ENCODE results near the gene LIPJ.

Gene LIPJ

GRCh38 chr10:88586462-88586861 lies at the start of gene LIPJ:
Gene LIPJ (plus strand): TSS chr10:88586762. CDS start chr10:88590688, 3,926 bp downstream.
- no peak for DNase-seq (ENCODE audit: low spot score)

- no peak for DNase-seq (ENCODE audit: low spot score)
These were observed 49.2 kb upstream of the LIPJ start for GRCh38 chr10:88537322-88537721.

DNA sequence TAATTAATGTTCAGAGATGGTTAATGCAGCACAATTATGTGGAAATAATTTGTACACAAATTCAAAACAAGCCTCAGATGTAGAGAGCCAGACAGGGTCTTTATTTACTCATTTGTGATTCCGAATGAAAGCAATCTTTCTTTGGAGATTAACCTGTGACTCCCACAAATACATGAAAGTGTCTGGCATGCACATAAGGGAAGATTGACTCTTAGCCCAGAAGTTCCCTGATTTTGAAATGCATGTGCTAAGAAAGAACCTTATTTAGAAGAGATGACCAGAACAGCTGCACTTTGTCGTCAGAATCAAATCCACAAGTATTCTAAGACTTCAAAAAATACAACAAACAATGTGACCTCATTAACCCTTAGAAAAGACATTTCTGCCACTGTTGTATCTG lies 48.5 kb upstream of the LIPJ start:
- no peak for DNase-seq (ENCODE audit: low spot score)

GRCh38 chr10:88540351-88540750 lies 46.2 kb upstream of the LIPJ start:
- DNase-seq (ENCODE audit: low spot score), result no peak

DNA sequence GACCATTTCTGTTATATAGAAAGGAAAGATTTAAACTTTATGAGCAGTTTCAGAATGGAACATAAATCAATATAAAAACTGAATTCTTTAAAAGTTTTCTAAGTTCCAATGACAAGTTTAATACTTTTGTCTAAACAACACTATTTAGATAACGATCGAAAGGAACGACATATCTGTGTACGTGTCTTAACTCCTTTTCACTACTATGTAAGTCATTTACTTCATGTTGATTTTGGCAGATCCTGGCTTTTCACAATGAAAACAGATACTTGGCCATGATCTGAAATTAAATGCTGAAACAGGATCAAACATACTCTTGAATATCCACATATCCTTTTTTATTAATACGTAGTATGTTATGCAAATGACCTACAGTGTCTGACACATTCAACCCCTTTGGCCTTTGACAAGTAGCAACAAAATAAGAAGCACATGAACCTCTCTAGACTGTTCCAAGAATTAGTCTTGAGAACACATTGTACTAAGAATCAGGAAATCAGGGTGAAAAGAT lies 45.4 kb upstream of the LIPJ start:
- no peak for DNase-seq (ENCODE audit: low spot score)

GRCh38 chr10:88542522-88542921 lies 44.0 kb upstream of the LIPJ start:
- DNase-seq (ENCODE audit: low spot score), result no peak

GRCh38 chr10:88544140-88544870 lies 42.3 kb upstream of the LIPJ start:
- no peak for DNase-seq (ENCODE audit: low spot score)

- DNase-seq (ENCODE audit: low spot score), result no peak
These were observed 41.2 kb upstream of the LIPJ start for GRCh38 chr10:88545359-88545758.

- no peak for DNase-seq (ENCODE audit: low spot score)
These were observed 40.1 kb upstream of the LIPJ start for GRCh38 chr10:88546497-88546896.

- DNase-seq (ENCODE audit: low spot score), result no peak
These were observed 35.3 kb upstream of the LIPJ start for GRCh38 chr10:88551246-88551645.

- peak; percentile 60 for DNase-seq (ENCODE audit: low spot score)
These were observed 33.3 kb upstream of the LIPJ start for GRCh38 chr10:88553116-88553752.

DNA sequence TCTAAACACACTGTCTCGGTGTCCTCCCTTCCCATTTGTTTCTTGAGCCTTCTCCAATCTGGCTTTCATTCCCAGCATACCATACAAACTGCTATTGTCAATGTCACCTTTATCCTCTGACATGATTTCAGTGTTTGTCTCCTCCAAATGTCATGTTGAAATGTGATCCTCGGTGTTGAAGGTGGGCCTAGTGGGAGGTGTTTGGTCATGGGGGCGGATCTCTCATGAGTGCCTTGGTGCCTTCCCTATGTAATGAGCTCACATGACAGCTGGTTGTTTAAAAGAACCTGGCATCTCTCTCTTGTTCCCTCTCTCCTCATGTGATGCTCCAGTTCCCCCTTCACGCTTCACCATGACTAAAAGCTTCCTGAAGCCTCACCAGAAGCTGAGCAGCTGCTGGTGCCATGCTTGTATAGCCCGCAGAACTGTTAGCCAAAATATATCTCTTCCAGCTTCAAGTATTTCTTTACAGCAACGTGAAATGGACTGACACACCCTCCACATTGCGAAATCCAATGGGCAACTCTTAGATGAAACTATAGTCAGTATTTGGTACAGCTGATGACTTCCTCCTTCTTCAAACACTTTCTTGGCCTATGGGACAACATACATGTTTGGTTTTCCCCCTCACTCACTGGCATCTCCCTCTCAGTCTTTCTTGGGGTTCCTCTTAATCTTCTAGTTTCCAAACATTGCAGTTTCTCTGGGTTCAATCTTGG lies 31.2 kb upstream of the LIPJ start:
- DNase-seq (ENCODE audit: low spot score), result no peak

GRCh38 chr10:88557256-88557655 lies 29.3 kb upstream of the LIPJ start:
- DNase-seq (ENCODE audit: low spot score), result no peak

DNA sequence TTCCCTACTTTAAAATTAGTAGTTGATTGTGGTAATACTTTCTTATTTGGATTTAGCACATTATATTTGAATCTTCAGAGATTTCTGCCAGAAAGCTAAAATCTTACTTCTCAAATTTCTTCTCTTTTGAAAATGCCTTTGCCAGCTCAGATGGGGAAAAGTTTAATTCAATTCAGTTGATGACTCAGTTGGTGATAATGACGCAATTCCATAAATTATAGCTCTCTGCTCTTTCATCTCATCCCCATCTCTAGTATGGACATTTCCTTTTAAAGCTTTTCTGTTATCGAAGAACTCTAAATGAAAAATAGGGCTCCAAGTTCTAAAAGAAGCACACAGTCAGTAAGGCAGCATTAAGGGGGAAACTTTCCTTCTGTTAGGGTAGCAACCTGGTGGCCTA lies 28.9 kb upstream of the LIPJ start:
- DNase-seq (ENCODE audit: low spot score), result peak; percentile 6

DNA sequence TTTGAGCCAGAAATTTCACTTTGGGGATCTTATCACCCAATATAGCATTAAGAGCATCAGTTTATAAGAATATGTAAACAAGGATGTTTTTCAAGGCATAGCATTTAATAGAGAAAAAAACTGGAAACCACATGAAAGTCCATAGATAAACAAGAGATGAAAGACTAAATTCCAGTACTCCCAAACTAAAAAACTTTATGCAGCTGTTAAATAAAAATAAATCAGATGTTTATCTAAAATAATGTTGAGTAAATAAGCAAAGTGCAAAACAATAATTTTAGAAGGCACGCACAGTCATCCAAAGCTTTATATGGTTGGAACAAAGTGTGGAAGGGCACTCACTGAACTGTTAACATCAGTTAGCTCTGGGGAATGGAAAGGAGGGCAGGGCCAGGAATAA lies 24.4 kb upstream of the LIPJ start:
- DNase-seq (ENCODE audit: low spot score), result peak; percentile 54

DNA sequence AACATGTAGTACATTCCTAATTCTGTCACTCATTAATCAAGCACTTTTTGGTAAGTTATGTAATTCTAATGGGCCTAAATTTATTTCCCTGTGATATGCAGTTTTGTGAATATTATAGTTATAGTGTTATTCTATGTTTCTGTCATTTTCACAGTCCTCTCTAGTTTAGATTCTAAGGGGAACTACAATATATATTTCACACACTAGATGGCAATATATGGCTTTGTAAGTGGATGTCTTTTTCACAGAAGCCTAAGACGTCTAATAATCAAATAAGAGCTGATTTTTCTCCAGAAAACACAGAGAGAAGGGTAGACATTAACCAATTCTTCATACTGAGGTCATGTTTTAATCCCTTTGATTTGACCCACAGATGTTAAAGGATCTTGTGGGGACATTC lies 21.5 kb upstream of the LIPJ start:
- peak; percentile 30 for DNase-seq (ENCODE audit: low spot score)

DNA sequence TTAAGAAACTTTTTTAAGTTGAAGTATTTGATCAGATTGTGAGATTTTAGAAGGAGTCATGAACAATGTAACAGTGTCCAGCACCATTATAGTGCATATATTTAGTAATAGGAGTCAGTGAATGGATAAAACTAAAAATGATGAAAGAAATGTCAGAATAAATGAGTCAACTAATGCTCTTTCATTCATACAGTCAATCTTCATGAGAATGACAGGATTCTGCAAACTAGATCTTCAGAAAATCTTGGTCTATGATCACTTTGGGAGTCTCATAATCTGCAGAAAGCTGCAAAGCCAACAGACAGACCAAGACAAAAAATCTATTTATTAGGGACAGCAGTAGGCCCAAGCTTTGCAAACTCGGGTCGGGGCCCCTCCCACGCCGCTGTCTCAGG lies 4.2 kb upstream of the LIPJ start:
- no peak for DNase-seq (ENCODE audit: low spot score)

- DNase-seq (ENCODE audit: low spot score), result peak; percentile 55
These were observed 3.6 kb upstream of the LIPJ start, which contains the start of gene RNLS for GRCh38 chr10:88582806-88583583. Gene RNLS (minus strand): TSS chr10:88583318.

DNA sequence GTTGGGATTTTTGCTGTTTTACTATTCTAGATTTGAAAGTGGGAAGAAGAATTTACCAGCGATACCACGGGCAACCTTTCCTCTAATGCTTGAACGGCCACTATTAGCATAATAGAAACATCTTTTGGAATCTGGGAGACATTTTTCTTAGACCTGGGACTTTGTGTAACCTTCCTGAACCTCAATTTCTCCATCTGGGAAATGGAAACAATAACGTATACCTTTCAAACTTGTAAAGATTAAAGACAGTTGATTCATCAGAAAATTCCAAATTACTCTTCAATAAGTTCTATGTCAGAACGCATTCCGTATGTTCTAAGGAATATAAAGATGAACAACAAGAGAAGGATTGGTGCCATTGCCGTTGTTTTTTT lies 3.0 kb upstream of the LIPJ start:
- DNase-seq (ENCODE audit: low spot score), result no peak

- no peak for DNase-seq (ENCODE audit: low spot score)
These were observed 5.8 kb downstream of the LIPJ start for GRCh38 chr10:88592381-88592780.

GRCh38 chr10:88592906-88593305 lies 6.3 kb downstream of the LIPJ start:
- no peak for DNase-seq (ENCODE audit: low spot score)

- DNase-seq (ENCODE audit: low spot score), result no peak
These were observed 7.9 kb downstream of the LIPJ start for GRCh38 chr10:88594482-88594881.
